Lung (tissue), 12 donors: ENCODE results near the gene PCED1A. TPM values are rescaled to one million over a fixed set of nuclear protein-coding genes. Genes with fewer than 3 reads are reported as not detected.

ENCODE experiments used
- ATAC-seq: fragments of 200-7000 bp; cut with Tn5 transposase; one replicate; pipeline ENCODE4 v1.9.1; 2020; ENCODE audit warnings: moderate number of reproducible peaks; ENCODE audit not compliant: insufficient read depth, low FRiP score
- DNase-seq, 3 donors: peaks; one replicate each; pipeline ENCODE4 v3.0.0-alpha.2; 2013 to 2017
- H3K27ac ChIP-seq, 2 donors: one replicate each; pipeline ENCODE4 v1.5.1; 2013; ENCODE audit warnings: mild to moderate bottlenecking in 2 of 2, moderate library complexity in 2 of 2, control low read depth in 1 of 2, inconsistent platforms in 1 of 2, low read depth in 1 of 2, low read length in 1 of 2
- H3K27me3 ChIP-seq, 3 donors: one replicate each; pipeline ENCODE4 v1.5.1; 2013; ENCODE audit warnings: low read length in 2 of 3; ENCODE audit not compliant: control insufficient read depth in 3 of 3, insufficient read depth in 3 of 3
- H3K36me3 ChIP-seq, 4 donors: one replicate each; pipeline ENCODE4 v1.5.1; 2013; ENCODE audit warnings: low read length in 4 of 4, mild to moderate bottlenecking in 1 of 4, moderate library complexity in 1 of 4; ENCODE audit not compliant: control insufficient read depth in 4 of 4, insufficient read depth in 4 of 4
- H3K4me1 ChIP-seq, 5 donors: one replicate each; pipeline ENCODE4 v1.5.1; 2013; ENCODE audit warnings: low read length in 5 of 5, mild to moderate bottlenecking in 2 of 5, moderate library complexity in 1 of 5; ENCODE audit not compliant: control insufficient read depth in 5 of 5, insufficient read depth in 5 of 5
- H3K4me3 ChIP-seq: one replicate; pipeline ENCODE4 v1.5.1; 2013; ENCODE audit warnings: mild to moderate bottlenecking, control low read depth, moderate library complexity
- H3K9ac ChIP-seq, 2 donors: one replicate each; pipeline ENCODE4 v1.5.1; 2013; ENCODE audit warnings: low read length in 2 of 2, control low read depth in 1 of 2; ENCODE audit not compliant: insufficient read depth in 1 of 2
- H3K9me3 ChIP-seq, 4 donors: one replicate each; pipeline ENCODE4 v1.5.1; 2013; ENCODE audit warnings: low read length in 3 of 4, mild to moderate bottlenecking in 1 of 4, moderate library complexity in 1 of 4; ENCODE audit not compliant: control insufficient read depth in 4 of 4, insufficient read depth in 3 of 4
- WGBS, 2 donors: extraction: QIAGEN DNeasy Blood & Tissue Kit; methylation state at CpG; one replicate each; pipeline ENCODE4 v1.1.7; 2013; 5-methylcytosine and 5-hydroxymethylcytosine counted together
- polyA plus RNA-seq, 2 donors: library from polyadenylated mRNA; stranded (reverse); fragments of 200-250 nt; gene quantifications; one replicate each; pipeline ENCODE4 v1.2.1, GENCODE V29; 2013
- total RNA-seq, 2 donors: library from RNA; depleted of rRNA in 1 of 2; stranded (reverse); fragments of >200 nt in 1 of 2; gene quantifications; one replicate each; pipeline ENCODE4 v1.2.1, GENCODE V29; 2014 to 2021
- TF ChIP-seq, protein P1 (sequence below): IDR thresholded peaks from 2 replicates; pipeline ENCODE4 v1.5.1; 2012; ENCODE audit warnings: mild to moderate bottlenecking; ENCODE audit errors: control extremely low read depth, extremely low read depth
- donor health status: control.
- donor health status: control.
- donor health status: Bipolar disorder and iron deficiency.
- donor health status: healthy.
- donor health status: DM: yes; HTN: yes; CAD: no.

The PCED1A gene
- total and polyA plus RNA-seq, 4 donors = 26.2 to 40.4 (median 35.1) TPM

- Histone ChIP-seq H3K4me1 (peaks cover 0 to 23% (median 0%) of the 10 kb centered on the region in 5 donors), H3K9me3 (no peaks in the 10 kb centered on the region), H3K36me3 (no peaks in the 10 kb centered on the region), H3K27ac (no peak overlapping the region), H3K27me3 (no peaks in the 10 kb centered on the region), H3K4me3 (no peak overlapping the region), H3K9ac (no peak overlapping the region)
- DNase-seq (no peak), ATAC-seq (no peak)
- WGBS, 2 donors = 90 to 95% methylated on average over 4 of the region's 4 CpGs
- TF ChIP-seq, protein P1, sequence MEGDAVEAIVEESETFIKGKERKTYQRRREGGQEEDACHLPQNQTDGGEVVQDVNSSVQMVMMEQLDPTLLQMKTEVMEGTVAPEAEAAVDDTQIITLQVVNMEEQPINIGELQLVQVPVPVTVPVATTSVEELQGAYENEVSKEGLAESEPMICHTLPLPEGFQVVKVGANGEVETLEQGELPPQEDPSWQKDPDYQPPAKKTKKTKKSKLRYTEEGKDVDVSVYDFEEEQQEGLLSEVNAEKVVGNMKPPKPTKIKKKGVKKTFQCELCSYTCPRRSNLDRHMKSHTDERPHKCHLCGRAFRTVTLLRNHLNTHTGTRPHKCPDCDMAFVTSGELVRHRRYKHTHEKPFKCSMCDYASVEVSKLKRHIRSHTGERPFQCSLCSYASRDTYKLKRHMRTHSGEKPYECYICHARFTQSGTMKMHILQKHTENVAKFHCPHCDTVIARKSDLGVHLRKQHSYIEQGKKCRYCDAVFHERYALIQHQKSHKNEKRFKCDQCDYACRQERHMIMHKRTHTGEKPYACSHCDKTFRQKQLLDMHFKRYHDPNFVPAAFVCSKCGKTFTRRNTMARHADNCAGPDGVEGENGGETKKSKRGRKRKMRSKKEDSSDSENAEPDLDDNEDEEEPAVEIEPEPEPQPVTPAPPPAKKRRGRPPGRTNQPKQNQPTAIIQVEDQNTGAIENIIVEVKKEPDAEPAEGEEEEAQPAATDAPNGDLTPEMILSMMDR = no peak
These were observed 47.9 kb upstream of the PCED1A start for GRCh38 chr20:2888224-2888955.

DNA sequence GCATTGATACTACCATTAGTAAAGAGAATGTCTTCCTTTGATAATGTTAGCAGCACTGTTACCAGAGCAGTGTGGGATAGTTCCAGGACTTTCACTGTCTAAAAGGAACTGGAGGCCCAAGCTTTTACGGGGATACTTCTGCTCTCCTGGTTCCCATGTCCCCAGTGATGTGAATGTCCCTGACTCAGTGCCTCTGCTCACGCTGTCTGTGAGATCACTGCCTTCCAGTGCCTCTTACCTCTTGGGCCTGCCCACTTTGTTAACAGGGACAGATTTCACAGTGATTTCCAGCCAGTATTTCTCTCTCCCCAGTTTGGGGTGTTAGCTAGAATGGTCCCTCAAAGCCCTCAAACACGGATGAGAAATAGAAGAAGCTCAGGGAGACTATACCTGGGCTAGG, 47.3 kb upstream of the PCED1A start:
- Histone ChIP-seq H3K9ac (no peak overlapping the region), H3K27ac (no peak overlapping the region), H3K9me3 (no peaks in the 10 kb centered on the region), H3K4me3 (no peak overlapping the region), H3K27me3 (no peaks in the 10 kb centered on the region), H3K36me3 (no peaks in the 10 kb centered on the region), H3K4me1 (peaks cover 0 to 23% (median 0%) of the 10 kb centered on the region in 5 donors)
- no peak for DNase-seq
- 88 to 90% methylated on average over 3 of the region's 3 CpGs for WGBS, 2 donors
- TF ChIP-seq, protein P1 = no peak
- no peak for ATAC-seq

- TF ChIP-seq, protein P1 = no peak
- Histone ChIP-seq H3K4me1 (peaks cover 0 to 5% (median 0%) of the 10 kb centered on the region in 5 donors), H3K27ac (no peak overlapping the region), H3K9ac (no peak overlapping the region), H3K9me3 (no peaks in the 10 kb centered on the region), H3K36me3 (no peaks in the 10 kb centered on the region), H3K4me3 (no peak overlapping the region), H3K27me3 (no peaks in the 10 kb centered on the region)
- 64 to 66% methylated on average over 3 of the region's 3 CpGs for WGBS, 2 donors
- DNase-seq (no peak), ATAC-seq (no peak)
These were observed 43.5 kb upstream of the PCED1A start for GRCh38 chr20:2883726-2884637.
